DMS153 treated with DMSO at 0.1 percent for 48 hours (cell line): Measurements from ENCODE around the gene CEACAM20.
"Not testable (repeated sequence)": the region's sequence is repeated elsewhere in the genome, so short reads cannot be mapped to it uniquely, and the experiment has no call there.

Source experiments
- DNase-seq: peaks from one replicate; lab custom pipeline; 2025; ENCODE audit not compliant: unreplicated experiment; lab: John Stamatoyannopoulos, UW

CEACAM20 gene

GRCh38 chr19:44529536-44529935 is at the start of gene CEACAM20:
CEACAM20 (minus strand) TSS chr19:44529675; CDS start chr19:44529509, 166 bp downstream.
- DNase-seq = no peak

- DNase-seq = no peak
Measured at GRCh38 chr19:44577566-44577874, 48.0 kb upstream of the CEACAM20 start.

- DNase-seq = no peak
Measured at GRCh38 chr19:44576843-44577565, 47.5 kb upstream of the CEACAM20 start.

GRCh38 chr19:44575116-44575700 is 45.7 kb upstream of the CEACAM20 start:
- no peak for DNase-seq

GRCh38 chr19:44574186-44574950 is 44.9 kb upstream of the CEACAM20 start:
- no peak for DNase-seq

- no peak for DNase-seq
Measured at GRCh38 chr19:44573627-44574026, 44.2 kb upstream of the CEACAM20 start.

GRCh38 chr19:44573183-44573582 is 43.7 kb upstream of the CEACAM20 start:
- no peak for DNase-seq

GRCh38 chr19:44572581-44572900 is 43.1 kb upstream of the CEACAM20 start:
- DNase-seq = no peak

- no peak for DNase-seq
Measured at GRCh38 chr19:44571830-44572580, 42.5 kb upstream of the CEACAM20 start.

- DNase-seq = peak; percentile 11
Measured at GRCh38 chr19:44570984-44571684, 41.7 kb upstream of the CEACAM20 start.

- no peak for DNase-seq
Measured at GRCh38 chr19:44570603-44570983, 41.1 kb upstream of the CEACAM20 start.

- DNase-seq = no peak
Measured at GRCh38 chr19:44567745-44568144, 38.3 kb upstream of the CEACAM20 start.

- no peak for DNase-seq
Measured at GRCh38 chr19:44566984-44567383, 37.5 kb upstream of the CEACAM20 start.

- not testable (repeated sequence) for DNase-seq
Measured at GRCh38 chr19:44563086-44563655, 33.7 kb upstream of the CEACAM20 start.

GRCh38 chr19:44557933-44558332 is 28.5 kb upstream of the CEACAM20 start:
- DNase-seq = no peak

- DNase-seq = no peak
Measured at GRCh38 chr19:44554641-44555246, 25.3 kb upstream of the CEACAM20 start.

GRCh38 chr19:44553478-44554171 is 24.1 kb upstream of the CEACAM20 start:
- DNase-seq = no peak

- no peak for DNase-seq
Measured at GRCh38 chr19:44552324-44552723, 22.8 kb upstream of the CEACAM20 start.

GRCh38 chr19:44551850-44552249 is 22.4 kb upstream of the CEACAM20 start:
- DNase-seq = no peak

- not testable (repeated sequence) for DNase-seq
Measured at GRCh38 chr19:44550976-44551375, 21.5 kb upstream of the CEACAM20 start.
